Transverse colon (tissue), 4 donors: ENCODE measurements around the gene CADM2.

ENCODE experiments used
- EP300 ChIP-seq: sonication (generic); formaldehyde crosslinking; IDR thresholded peaks from one replicate; pipeline ENCODE4 v1.6.1; 2017; ENCODE audit warnings: antibody characterized with exemption, low read depth
- POLR2A ChIP-seq: fragments of 450-650 bp; IDR thresholded peaks from one replicate; pipeline ENCODE4 v1.6.1; 2016; ENCODE audit warnings: antibody characterized with exemption, mild to moderate bottlenecking, moderate library complexity
- POLR2AphosphoS5 ChIP-seq, 3 donors: sonication (generic); formaldehyde crosslinking; IDR thresholded peaks; one replicate each; pipeline ENCODE4 v1.6.1; 2016; ENCODE audit warnings: antibody characterized with exemption in 3 of 3
- TF ChIP-seq, protein P1 (sequence below), 5 experiments: fragments of 200-600 bp in 3 of 5; fragments of 450-650 bp in 2 of 5; sonication (generic) in 3 of 5; IDR thresholded peaks; 1 replicate in 2 of 5; 2 replicates in 3 of 5; pipeline ENCODE4 v1.5.1; 2016 to 2017; ENCODE audit warnings: antibody characterized with exemption in 5 of 5, inconsistent platforms in 3 of 5, mild to moderate bottlenecking in 2 of 5, moderate library complexity in 1 of 5

GRCh38 chr3:85342915-85343314, 384.1 kb downstream of the CADM2 start:
- TF ChIP-seq, protein P1, sequence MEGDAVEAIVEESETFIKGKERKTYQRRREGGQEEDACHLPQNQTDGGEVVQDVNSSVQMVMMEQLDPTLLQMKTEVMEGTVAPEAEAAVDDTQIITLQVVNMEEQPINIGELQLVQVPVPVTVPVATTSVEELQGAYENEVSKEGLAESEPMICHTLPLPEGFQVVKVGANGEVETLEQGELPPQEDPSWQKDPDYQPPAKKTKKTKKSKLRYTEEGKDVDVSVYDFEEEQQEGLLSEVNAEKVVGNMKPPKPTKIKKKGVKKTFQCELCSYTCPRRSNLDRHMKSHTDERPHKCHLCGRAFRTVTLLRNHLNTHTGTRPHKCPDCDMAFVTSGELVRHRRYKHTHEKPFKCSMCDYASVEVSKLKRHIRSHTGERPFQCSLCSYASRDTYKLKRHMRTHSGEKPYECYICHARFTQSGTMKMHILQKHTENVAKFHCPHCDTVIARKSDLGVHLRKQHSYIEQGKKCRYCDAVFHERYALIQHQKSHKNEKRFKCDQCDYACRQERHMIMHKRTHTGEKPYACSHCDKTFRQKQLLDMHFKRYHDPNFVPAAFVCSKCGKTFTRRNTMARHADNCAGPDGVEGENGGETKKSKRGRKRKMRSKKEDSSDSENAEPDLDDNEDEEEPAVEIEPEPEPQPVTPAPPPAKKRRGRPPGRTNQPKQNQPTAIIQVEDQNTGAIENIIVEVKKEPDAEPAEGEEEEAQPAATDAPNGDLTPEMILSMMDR (IDR thresholded peaks at IDR 0.05) = no peak
- TF ChIP-seq POLR2AphosphoS5 (IDR thresholded peaks at IDR 0.05) (no peak), POLR2A (no peak), EP300 (no peak)
